H1 (cell line): ENCODE results near the gene ATE1. TPM values are rescaled to one million over a fixed set of nuclear protein-coding genes. Genes with fewer than 3 reads are reported as not detected.

Experiments used
- CEBPB ChIP-seq: IDR thresholded peaks from 2 replicates; pipeline ENCODE4 v1.6.1; 2012; ENCODE audit warnings: low read depth, low read length
- SRF ChIP-seq: IDR thresholded peaks from 2 replicates; pipeline ENCODE4 v1.6.1; 2011; ENCODE audit warnings: mild to moderate bottlenecking, low read depth, low read length, moderate library complexity
- polyA plus RNA-seq, 7 experiments: library from polyadenylated mRNA; depleted of rRNA in 3 of 7; stranded (reverse) in 5 of 7; unstranded in 2 of 7; fragments of >200 nt in 5 of 7; fragments of 200-250 nt in 2 of 7; gene quantifications; 1 replicate in 5 of 7; 2 replicates in 1 of 7; 4 replicates in 1 of 7; pipeline versions ENCODE4 v1.2.1 to v1.2.3, GENCODE V29; 2011 to 2013; ENCODE audit warnings: missing spikeins in 2 of 7, mixed read lengths in 2 of 7
- total RNA-seq: library from RNA; stranded (reverse); fragmentation: NEBNext Ultra II Directional; extraction: Animal tissue kit (Norgen Biotek cat#: 25700); gene quantifications from 2 replicates; pipeline ENCODE4 v1.2.1, GENCODE V29; 2021
- TF ChIP-seq, protein P1 (sequence below): fragments of 300-600 bp; sonication (generic); IDR thresholded peaks from 2 replicates; pipeline ENCODE4 v1.7.1; 2012; ENCODE audit warnings: low read length, moderate library complexity, mild to moderate bottlenecking, inconsistent platforms; ENCODE audit not compliant: insufficient replicate concordance

ATE1 gene
- total and polyA plus RNA-seq, 2 of the 8 experiments (the other 6 are each of a cell fraction or from before 2014, with no cell fraction given), result 8.8 to 26.9 TPM

DNA sequence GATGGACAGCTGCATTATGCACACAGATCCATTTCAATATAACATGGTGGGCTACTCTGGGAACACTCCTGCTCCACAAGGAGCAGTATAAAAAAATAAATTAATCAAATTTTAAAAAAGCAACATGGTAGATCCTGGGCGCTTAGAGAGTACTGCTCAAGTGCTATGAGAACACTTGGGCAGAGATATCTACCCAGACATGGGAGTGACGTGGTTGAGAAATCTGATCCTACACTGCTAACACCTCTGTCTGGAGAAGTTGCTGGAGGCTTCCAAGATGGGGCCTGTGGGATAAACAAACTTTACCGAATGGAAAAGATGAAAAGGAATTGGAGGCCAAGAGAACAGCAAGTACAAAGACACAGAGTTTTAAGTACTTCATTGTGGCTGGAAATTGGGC is 38.2 kb upstream of the ATE1 start (continued):
- TF ChIP-seq, protein P1, sequence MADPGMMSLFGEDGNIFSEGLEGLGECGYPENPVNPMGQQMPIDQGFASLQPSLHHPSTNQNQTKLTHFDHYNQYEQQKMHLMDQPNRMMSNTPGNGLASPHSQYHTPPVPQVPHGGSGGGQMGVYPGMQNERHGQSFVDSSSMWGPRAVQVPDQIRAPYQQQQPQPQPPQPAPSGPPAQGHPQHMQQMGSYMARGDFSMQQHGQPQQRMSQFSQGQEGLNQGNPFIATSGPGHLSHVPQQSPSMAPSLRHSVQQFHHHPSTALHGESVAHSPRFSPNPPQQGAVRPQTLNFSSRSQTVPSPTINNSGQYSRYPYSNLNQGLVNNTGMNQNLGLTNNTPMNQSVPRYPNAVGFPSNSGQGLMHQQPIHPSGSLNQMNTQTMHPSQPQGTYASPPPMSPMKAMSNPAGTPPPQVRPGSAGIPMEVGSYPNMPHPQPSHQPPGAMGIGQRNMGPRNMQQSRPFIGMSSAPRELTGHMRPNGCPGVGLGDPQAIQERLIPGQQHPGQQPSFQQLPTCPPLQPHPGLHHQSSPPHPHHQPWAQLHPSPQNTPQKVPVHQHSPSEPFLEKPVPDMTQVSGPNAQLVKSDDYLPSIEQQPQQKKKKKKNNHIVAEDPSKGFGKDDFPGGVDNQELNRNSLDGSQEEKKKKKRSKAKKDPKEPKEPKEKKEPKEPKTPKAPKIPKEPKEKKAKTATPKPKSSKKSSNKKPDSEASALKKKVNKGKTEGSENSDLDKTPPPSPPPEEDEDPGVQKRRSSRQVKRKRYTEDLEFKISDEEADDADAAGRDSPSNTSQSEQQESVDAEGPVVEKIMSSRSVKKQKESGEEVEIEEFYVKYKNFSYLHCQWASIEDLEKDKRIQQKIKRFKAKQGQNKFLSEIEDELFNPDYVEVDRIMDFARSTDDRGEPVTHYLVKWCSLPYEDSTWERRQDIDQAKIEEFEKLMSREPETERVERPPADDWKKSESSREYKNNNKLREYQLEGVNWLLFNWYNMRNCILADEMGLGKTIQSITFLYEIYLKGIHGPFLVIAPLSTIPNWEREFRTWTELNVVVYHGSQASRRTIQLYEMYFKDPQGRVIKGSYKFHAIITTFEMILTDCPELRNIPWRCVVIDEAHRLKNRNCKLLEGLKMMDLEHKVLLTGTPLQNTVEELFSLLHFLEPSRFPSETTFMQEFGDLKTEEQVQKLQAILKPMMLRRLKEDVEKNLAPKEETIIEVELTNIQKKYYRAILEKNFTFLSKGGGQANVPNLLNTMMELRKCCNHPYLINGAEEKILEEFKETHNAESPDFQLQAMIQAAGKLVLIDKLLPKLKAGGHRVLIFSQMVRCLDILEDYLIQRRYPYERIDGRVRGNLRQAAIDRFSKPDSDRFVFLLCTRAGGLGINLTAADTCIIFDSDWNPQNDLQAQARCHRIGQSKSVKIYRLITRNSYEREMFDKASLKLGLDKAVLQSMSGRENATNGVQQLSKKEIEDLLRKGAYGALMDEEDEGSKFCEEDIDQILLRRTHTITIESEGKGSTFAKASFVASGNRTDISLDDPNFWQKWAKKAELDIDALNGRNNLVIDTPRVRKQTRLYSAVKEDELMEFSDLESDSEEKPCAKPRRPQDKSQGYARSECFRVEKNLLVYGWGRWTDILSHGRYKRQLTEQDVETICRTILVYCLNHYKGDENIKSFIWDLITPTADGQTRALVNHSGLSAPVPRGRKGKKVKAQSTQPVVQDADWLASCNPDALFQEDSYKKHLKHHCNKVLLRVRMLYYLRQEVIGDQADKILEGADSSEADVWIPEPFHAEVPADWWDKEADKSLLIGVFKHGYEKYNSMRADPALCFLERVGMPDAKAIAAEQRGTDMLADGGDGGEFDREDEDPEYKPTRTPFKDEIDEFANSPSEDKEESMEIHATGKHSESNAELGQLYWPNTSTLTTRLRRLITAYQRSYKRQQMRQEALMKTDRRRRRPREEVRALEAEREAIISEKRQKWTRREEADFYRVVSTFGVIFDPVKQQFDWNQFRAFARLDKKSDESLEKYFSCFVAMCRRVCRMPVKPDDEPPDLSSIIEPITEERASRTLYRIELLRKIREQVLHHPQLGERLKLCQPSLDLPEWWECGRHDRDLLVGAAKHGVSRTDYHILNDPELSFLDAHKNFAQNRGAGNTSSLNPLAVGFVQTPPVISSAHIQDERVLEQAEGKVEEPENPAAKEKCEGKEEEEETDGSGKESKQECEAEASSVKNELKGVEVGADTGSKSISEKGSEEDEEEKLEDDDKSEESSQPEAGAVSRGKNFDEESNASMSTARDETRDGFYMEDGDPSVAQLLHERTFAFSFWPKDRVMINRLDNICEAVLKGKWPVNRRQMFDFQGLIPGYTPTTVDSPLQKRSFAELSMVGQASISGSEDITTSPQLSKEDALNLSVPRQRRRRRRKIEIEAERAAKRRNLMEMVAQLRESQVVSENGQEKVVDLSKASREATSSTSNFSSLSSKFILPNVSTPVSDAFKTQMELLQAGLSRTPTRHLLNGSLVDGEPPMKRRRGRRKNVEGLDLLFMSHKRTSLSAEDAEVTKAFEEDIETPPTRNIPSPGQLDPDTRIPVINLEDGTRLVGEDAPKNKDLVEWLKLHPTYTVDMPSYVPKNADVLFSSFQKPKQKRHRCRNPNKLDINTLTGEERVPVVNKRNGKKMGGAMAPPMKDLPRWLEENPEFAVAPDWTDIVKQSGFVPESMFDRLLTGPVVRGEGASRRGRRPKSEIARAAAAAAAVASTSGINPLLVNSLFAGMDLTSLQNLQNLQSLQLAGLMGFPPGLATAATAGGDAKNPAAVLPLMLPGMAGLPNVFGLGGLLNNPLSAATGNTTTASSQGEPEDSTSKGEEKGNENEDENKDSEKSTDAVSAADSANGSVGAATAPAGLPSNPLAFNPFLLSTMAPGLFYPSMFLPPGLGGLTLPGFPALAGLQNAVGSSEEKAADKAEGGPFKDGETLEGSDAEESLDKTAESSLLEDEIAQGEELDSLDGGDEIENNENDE, result no peak
- no peak for TF ChIP-seq SRF
- no peak for TF ChIP-seq CEBPB
